ENCODE data around the gene DNAJB5.

Gene DNAJB5

DNA sequence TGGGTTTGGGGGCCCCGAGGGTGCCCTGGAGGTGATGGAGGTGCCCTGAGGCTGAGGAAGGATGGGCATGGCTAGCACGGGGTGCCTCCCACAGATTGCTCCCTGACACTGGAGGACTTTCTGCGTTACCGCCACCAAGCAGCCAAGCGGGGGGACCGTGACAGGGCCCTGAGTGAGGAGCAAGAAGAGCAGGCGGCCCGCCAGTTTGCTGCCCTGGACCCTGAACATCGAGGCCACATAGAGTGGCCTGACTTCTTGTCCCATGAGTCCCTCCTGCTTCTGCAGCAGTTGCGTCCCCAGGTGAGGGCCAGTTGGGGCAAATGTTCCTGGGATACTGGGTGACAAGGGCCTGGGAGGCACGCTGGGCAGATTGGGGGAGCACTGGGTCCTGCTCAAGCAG, 13.1 kb upstream of the DNAJB5 start:
- TF ChIP-seq, protein P1, sequence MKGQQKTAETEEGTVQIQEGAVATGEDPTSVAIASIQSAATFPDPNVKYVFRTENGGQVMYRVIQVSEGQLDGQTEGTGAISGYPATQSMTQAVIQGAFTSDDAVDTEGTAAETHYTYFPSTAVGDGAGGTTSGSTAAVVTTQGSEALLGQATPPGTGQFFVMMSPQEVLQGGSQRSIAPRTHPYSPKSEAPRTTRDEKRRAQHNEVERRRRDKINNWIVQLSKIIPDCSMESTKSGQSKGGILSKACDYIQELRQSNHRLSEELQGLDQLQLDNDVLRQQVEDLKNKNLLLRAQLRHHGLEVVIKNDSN (IDR thresholded peaks at IDR 0.05) = no peak
- TF ChIP-seq, protein P2, sequence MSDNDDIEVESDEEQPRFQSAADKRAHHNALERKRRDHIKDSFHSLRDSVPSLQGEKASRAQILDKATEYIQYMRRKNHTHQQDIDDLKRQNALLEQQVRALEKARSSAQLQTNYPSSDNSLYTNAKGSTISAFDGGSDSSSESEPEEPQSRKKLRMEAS (IDR thresholded peaks at IDR 0.05) = no peak
- TF ChIP-seq TCF12 (IDR thresholded peaks at IDR 0.05; ENCODE audit: low read depth) = no peak

DNA sequence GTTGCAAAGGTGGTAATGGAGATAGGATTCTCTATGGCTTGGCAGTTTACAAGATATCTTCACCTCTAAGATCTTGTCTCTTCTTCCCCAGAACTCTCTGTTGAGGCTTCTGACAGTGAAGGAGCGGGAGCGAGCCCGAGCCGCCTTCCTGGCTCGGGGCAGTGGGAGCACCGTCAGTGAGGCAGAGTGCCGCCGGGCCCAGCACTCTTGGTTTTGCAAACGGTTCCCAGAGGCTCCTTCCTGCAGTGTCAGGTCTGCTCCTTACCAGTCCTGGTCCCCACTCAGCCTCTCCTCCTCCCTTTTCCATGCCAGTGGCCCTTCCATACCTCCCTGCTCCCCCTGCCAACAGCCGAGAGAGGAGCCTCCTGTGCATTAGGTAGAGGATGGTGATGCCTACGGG, 12.6 kb upstream of the DNAJB5 start:
- no peak for TF ChIP-seq TEAD4 (IDR thresholded peaks at IDR 0.05)
- no peak for TF ChIP-seq EP300 (IDR thresholded peaks at IDR 0.05; ENCODE audit: borderline replicate concordance)
- TF ChIP-seq, protein P3, sequence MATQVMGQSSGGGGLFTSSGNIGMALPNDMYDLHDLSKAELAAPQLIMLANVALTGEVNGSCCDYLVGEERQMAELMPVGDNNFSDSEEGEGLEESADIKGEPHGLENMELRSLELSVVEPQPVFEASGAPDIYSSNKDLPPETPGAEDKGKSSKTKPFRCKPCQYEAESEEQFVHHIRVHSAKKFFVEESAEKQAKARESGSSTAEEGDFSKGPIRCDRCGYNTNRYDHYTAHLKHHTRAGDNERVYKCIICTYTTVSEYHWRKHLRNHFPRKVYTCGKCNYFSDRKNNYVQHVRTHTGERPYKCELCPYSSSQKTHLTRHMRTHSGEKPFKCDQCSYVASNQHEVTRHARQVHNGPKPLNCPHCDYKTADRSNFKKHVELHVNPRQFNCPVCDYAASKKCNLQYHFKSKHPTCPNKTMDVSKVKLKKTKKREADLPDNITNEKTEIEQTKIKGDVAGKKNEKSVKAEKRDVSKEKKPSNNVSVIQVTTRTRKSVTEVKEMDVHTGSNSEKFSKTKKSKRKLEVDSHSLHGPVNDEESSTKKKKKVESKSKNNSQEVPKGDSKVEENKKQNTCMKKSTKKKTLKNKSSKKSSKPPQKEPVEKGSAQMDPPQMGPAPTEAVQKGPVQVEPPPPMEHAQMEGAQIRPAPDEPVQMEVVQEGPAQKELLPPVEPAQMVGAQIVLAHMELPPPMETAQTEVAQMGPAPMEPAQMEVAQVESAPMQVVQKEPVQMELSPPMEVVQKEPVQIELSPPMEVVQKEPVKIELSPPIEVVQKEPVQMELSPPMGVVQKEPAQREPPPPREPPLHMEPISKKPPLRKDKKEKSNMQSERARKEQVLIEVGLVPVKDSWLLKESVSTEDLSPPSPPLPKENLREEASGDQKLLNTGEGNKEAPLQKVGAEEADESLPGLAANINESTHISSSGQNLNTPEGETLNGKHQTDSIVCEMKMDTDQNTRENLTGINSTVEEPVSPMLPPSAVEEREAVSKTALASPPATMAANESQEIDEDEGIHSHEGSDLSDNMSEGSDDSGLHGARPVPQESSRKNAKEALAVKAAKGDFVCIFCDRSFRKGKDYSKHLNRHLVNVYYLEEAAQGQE (IDR thresholded peaks at IDR 0.05; ENCODE audit: low read depth) = no peak
- no peak for TF ChIP-seq CEBPB (IDR thresholded peaks at IDR 0.05)
- TF ChIP-seq, protein P2 (IDR thresholded peaks at IDR 0.05) = no peak
- TF ChIP-seq EGR1 (IDR thresholded peaks at IDR 0.05) = no peak
- TF ChIP-seq TCF12 (IDR thresholded peaks at IDR 0.05; ENCODE audit: low read depth) = no peak
- TF ChIP-seq FOXM1 (IDR thresholded peaks at IDR 0.05; ENCODE audit: borderline replicate concordance, low read depth) = no peak
- TF ChIP-seq TAF1 (IDR thresholded peaks at IDR 0.05; ENCODE audit: low read depth) = no peak
- no peak for TF ChIP-seq YY1 (IDR thresholded peaks at IDR 0.05; ENCODE audit: low read depth)
- TF ChIP-seq RAD21 (IDR thresholded peaks at IDR 0.05; ENCODE audit: low read depth) = no peak

DNA sequence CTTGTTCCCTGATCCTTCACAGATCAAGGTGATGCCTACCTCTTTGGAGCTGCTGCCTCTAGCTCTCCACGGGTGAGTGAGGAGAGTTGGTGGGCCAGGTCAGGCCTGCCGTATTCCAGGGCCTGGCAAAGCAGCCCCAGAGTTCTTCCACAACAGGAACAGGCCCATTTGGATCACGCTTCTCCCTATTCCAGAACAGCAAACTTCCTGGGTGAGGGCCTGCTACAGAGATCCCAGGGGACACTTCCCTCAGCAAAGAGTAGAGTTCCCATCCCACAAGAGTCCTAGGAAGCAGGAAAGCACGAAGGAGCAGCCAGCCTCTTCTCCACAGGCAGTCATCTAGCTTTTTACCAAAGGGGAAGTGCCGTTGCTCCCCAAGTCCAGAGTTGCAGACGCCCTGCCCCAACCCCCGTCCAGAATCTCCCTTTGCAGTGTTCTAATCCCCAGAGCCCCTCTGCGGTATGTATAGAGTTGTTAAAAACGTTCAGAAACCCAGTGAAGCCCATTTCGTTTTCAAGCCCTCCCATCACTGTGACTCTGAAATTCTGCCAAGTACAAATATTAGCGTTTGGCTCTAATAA, 9.3 kb upstream of the DNAJB5 start:
- no peak for TF ChIP-seq ZBTB7A (IDR thresholded peaks at IDR 0.05; ENCODE audit: low read depth)
- no peak for TF ChIP-seq EP300 (IDR thresholded peaks at IDR 0.05; ENCODE audit: borderline replicate concordance)
- TF ChIP-seq, protein P3 (IDR thresholded peaks at IDR 0.05; ENCODE audit: low read depth) = no peak
- TF ChIP-seq, protein P2 (IDR thresholded peaks at IDR 0.05) = no peak
- no peak for TF ChIP-seq CEBPB (IDR thresholded peaks at IDR 0.05)

DNA sequence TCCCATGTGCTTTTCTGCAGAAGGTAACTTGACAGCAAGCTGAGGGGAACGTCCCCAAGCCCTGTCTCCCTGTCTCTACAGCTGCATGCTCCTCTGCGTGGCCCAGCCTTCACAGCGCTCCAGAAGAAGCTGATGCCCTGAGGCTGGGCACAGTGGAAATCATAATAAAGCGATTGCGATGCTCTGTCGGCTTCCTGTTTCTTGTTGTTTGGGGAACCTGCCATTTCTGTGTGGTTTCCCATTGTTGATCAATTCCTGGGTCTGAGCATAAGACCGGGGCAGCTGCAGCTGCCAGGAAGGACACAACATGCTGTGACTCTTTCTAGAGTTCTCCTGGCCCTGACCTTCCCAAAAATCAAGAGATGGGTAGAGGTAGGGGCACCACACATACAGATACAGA, 7.2 kb upstream of the DNAJB5 start:
- TF ChIP-seq RAD21 (IDR thresholded peaks at IDR 0.05; ENCODE audit: low read depth) (no peak), TAF1 (IDR thresholded peaks at IDR 0.05; ENCODE audit: low read depth) (no peak), EGR1 (IDR thresholded peaks at IDR 0.05) (no peak), TEAD4 (IDR thresholded peaks at IDR 0.05) (no peak)
- TF ChIP-seq, protein P2 (IDR thresholded peaks at IDR 0.05) = no peak

DNA sequence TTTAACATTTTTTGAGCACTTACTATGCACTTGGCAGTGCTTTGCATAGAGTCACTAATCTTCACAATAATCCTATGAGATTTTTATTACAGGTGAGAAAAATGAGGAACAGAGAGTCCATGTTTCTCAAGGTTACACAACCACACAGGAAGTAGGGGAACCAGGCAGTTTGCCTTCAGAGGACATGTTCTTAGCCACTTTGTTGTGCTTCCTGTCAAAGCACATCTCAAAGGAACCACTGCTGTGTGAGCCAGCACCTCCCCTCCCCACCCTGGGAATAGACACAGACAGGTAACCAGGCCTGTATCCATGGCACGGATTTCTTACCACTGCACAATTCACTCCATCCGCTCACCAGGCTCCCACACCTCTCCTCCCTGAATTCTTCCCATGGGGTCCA, 6.3 kb upstream of the DNAJB5 start:
- TF ChIP-seq CREB1 (IDR thresholded peaks at IDR 0.05; ENCODE audit: low read depth) (no peak), EGR1 (IDR thresholded peaks at IDR 0.05) (no peak), TAF1 (IDR thresholded peaks at IDR 0.05; ENCODE audit: low read depth) (no peak), TEAD4 (IDR thresholded peaks at IDR 0.05) (no peak), FOXM1 (IDR thresholded peaks at IDR 0.05; ENCODE audit: borderline replicate concordance, low read depth) (no peak), ZBTB7A (IDR thresholded peaks at IDR 0.05; ENCODE audit: low read depth) (no peak), EP300 (IDR thresholded peaks at IDR 0.05; ENCODE audit: borderline replicate concordance) (no peak), NFIC (IDR thresholded peaks at IDR 0.05) (no peak), RAD21 (IDR thresholded peaks at IDR 0.05; ENCODE audit: low read depth) (no peak), CEBPB (IDR thresholded peaks at IDR 0.05) (no peak), YY1 (IDR thresholded peaks at IDR 0.05; ENCODE audit: low read depth) (no peak), TCF12 (IDR thresholded peaks at IDR 0.05; ENCODE audit: low read depth) (no peak)
- TF ChIP-seq, protein P3 (IDR thresholded peaks at IDR 0.05; ENCODE audit: low read depth) = no peak
- TF ChIP-seq, protein P2 (IDR thresholded peaks at IDR 0.05) = no peak
- TF ChIP-seq, protein P1 (IDR thresholded peaks at IDR 0.05) = no peak
